VCaP (cell line): Measurements from ENCODE around the gene B3GALT2.
A peak's percentile ranks its signal among the peaks of the same experiment; 100 is the strongest.

Experiments used
- H3K27ac ChIP-seq: fragments of 450-650 bp; 2 replicates; pipeline ENCODE4 v1.5.1; 2017
- CTCF ChIP-seq: fragments of 450-650 bp; conservative IDR thresholded peaks from 2 replicates; pipeline ENCODE4 v1.5.1; 2017; ENCODE audit warnings: mild to moderate bottlenecking, moderate library complexity

B3GALT2 gene

GRCh38 chr1:193144999-193145398, 41.4 kb downstream of the B3GALT2 start:
- H3K27ac ChIP-seq: no peak overlapping the region
- no peak for TF ChIP-seq CTCF

GRCh38 chr1:193144361-193144938, 42.0 kb downstream of the B3GALT2 start:
- H3K27ac ChIP-seq: no peak overlapping the region
- no peak for TF ChIP-seq CTCF

- TF ChIP-seq CTCF: peak; percentile 67
- no peak overlapping the region for H3K27ac ChIP-seq
Observed at GRCh38 chr1:193143285-193143684, 43.1 kb downstream of the B3GALT2 start.

- H3K27ac ChIP-seq: no peak overlapping the region
- no peak for TF ChIP-seq CTCF
Observed at GRCh38 chr1:193142409-193142808, 44.0 kb downstream of the B3GALT2 start.

GRCh38 chr1:193141804-193142203, 44.6 kb downstream of the B3GALT2 start:
- no peak for TF ChIP-seq CTCF
- no peak overlapping the region for H3K27ac ChIP-seq

- no peak overlapping the region for H3K27ac ChIP-seq
- no peak for TF ChIP-seq CTCF
Observed at GRCh38 chr1:193140254-193140653, 46.2 kb downstream of the B3GALT2 start.

- TF ChIP-seq CTCF: no peak
- no peak overlapping the region for H3K27ac ChIP-seq
Observed at GRCh38 chr1:193131266-193131860, 55.0 kb downstream of the B3GALT2 start.
